ENCODE measurements around the gene PEX11B.

DNA sequence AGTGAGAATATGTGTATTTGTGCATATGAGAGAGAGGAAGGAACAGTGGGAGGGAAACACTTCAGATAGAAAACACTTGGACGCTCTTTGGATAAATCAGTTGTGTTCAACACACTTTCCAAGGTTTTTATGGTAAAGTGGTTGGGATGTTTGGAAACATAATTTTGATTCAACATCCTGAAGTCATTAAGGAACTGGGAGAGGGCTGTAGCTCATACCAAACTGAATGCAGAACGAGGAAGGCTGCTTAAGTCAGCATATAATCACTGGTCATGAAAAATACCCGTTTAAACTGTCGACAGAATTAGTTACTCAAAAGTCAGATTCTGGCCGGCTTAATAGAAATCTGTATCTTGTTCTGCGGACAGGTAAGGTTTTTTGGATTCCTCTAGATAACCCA, 24.4 kb upstream of the PEX11B start:
- no peak for TF ChIP-seq POLR2A (IDR thresholded peaks at IDR 0.05; ENCODE audit: low read length)
- no peak for TF ChIP-seq GATA1 (IDR thresholded peaks at IDR 0.05; ENCODE audit: low read depth, low read length)
